ENCODE data around the gene SLC25A20.
"Not testable (repeated sequence)": the region's sequence is repeated elsewhere in the genome, so short reads cannot be mapped to it uniquely, and the experiment has no call there.

SLC25A20 gene

DNA sequence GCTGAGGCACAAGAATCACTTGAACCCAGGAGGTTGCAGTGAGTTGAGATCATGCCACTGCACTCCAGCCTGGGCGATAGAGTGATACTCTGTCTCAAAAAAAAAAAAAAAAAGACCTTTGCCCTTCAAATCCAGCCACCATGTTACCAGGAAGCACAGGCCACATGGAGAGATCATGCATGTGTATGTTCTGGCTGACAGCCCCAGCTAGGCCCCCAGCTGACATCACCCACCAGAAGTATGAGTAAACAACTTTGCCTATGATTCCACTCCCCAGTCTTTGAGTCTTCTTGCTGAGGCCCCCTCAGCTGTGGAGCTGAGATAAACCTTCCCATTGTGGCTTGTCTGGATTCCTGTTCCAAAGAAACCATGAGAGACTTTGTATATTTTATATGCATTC is 16.6 kb upstream of the SLC25A20 start:
- H4K8ac ChIP-seq (ENCODE audit: low read depth, low read length) = no peak overlapping the region
- no peak overlapping the region for H3K4me2 ChIP-seq (ENCODE audit: low read length)
- WGBS (ENCODE audit: extremely low coverage, insufficient coverage, insufficient read length) = no CpG with 5 or more reads among the region's 1 CpG

DNA sequence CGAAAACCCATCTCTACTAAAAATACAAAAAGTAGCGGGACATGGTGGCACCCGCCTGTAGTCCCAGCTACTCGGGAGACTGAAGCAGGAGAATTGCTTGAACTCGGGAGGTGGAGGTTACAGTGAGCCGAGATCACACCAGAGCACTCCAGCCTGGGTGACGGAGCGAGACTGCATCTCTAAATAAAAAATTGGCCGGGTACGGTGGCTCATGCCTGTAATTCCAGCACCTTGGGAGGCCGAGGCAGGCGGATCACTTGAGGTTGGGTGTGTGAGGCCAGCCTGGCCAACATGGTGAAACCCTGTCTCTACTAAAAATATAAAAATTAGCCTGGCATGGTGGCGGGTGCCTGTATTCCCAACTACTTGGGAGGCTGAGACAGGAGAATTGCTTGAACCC is 8.3 kb upstream of the SLC25A20 start:
- H4K8ac ChIP-seq (ENCODE audit: low read depth, low read length); H3K23ac ChIP-seq (ENCODE audit: low read length); DNase-seq; H3K27me3 ChIP-seq (ENCODE audit: insufficient read depth, low read length); H3K36me3 ChIP-seq (ENCODE audit: control insufficient read depth in 1 of 2, insufficient read depth in 2 of 2, low read length in 2 of 2); H2AFZ ChIP-seq (ENCODE audit: insufficient read depth, low read length, poor library complexity); H2AK5ac ChIP-seq (ENCODE audit: low read length); H2BK120ac ChIP-seq (ENCODE audit: insufficient read depth, low read length, poor library complexity); H3K4me3 ChIP-seq (ENCODE audit: low read depth, low read length); H4K12ac ChIP-seq (ENCODE audit: low read depth, low read length); H2BK12ac ChIP-seq (ENCODE audit: low read length); H3K9ac ChIP-seq (ENCODE audit: low read length); H3K9me3 ChIP-seq (ENCODE audit: insufficient read depth, low read depth, low read length); H3K18ac ChIP-seq (ENCODE audit: low read length); H3K14ac ChIP-seq (ENCODE audit: low read length); H3K79me1 ChIP-seq (ENCODE audit: low read length); H4K91ac ChIP-seq (ENCODE audit: low read depth, low read length); H3K4ac ChIP-seq (ENCODE audit: low read depth, low read length); H3K27ac ChIP-seq (ENCODE audit: low read depth, low read length); H2BK5ac ChIP-seq (ENCODE audit: low read depth, low read length, poor library complexity); H3K4me2 ChIP-seq (ENCODE audit: low read length); H3K4me1 ChIP-seq (ENCODE audit: control insufficient read depth in 1 of 2, insufficient read depth in 2 of 2, low read length in 2 of 2); H3K79me2 ChIP-seq (ENCODE audit: control insufficient read depth, insufficient read depth, low read length, poor library complexity): not testable (repeated sequence)
- WGBS (ENCODE audit: extremely low coverage, insufficient coverage, insufficient read length) = no CpG with 5 or more reads among the region's 13 CpGs

More for the DNA sequence above, 16.6 kb upstream of the SLC25A20 start:
- no peak overlapping the region for H3K4ac ChIP-seq (ENCODE audit: low read depth, low read length)
- no peak overlapping the region for H2AFZ ChIP-seq (ENCODE audit: insufficient read depth, low read length, poor library complexity)
- H3K14ac ChIP-seq (ENCODE audit: low read length) = no peak overlapping the region
- H3K27me3 ChIP-seq (ENCODE audit: insufficient read depth, low read length) = no peaks in the 10 kb centered on the region
- no peaks in the 10 kb centered on the region for H3K36me3 ChIP-seq (ENCODE audit: control insufficient read depth in 1 of 2, insufficient read depth in 2 of 2, low read length in 2 of 2)
- H3K23ac ChIP-seq (ENCODE audit: low read length) = no peak overlapping the region
- no peak overlapping the region for H3K4me3 ChIP-seq (ENCODE audit: low read depth, low read length)
- peaks cover 13% of the 10 kb centered on the region for H3K79me1 ChIP-seq (ENCODE audit: low read length)
- H2BK12ac ChIP-seq (ENCODE audit: low read length) = no peak overlapping the region
- no peak overlapping the region for H3K18ac ChIP-seq (ENCODE audit: low read length)
- H2AK5ac ChIP-seq (ENCODE audit: low read length) = no peak overlapping the region
- H3K79me2 ChIP-seq (ENCODE audit: control insufficient read depth, insufficient read depth, low read length, poor library complexity) = peaks cover 15% of the 10 kb centered on the region
- H3K9me3 ChIP-seq (ENCODE audit: insufficient read depth, low read depth, low read length) = no peaks in the 10 kb centered on the region
- H4K91ac ChIP-seq (ENCODE audit: low read depth, low read length) = no peak overlapping the region
- H4K12ac ChIP-seq (ENCODE audit: low read depth, low read length) = no peak overlapping the region
- H3K27ac ChIP-seq (ENCODE audit: low read depth, low read length) = no peak overlapping the region
- peak; percentile 64 to 71 for DNase-seq
- H2BK5ac ChIP-seq (ENCODE audit: low read depth, low read length, poor library complexity) = no peak overlapping the region
- H2BK120ac ChIP-seq (ENCODE audit: insufficient read depth, low read length, poor library complexity) = no peak overlapping the region
- H3K9ac ChIP-seq (ENCODE audit: low read length) = no peak overlapping the region
- peaks cover 4 to 6% of the 10 kb centered on the region in 2 experiments for H3K4me1 ChIP-seq (ENCODE audit: control insufficient read depth in 1 of 2, insufficient read depth in 2 of 2, low read length in 2 of 2)

DNA sequence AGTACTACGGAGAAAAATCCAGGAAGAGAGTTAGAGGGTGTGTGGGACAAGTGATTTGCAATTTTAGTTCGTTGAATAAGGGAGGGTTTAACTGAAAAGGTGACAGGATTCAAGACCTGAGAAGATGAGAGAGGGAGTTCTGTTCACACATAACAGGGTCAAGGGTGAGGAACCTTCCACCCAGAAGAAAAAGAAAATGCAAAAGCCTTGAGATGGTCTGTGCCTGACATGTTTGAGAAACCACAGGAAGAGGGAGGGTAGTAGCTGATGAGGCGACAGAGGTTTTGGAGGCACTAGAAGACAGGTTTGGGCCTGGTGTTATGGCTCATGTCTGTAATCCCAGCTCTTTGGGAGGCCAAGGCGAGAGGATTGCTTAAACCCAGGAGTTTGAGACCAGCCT is 591 bp upstream of the SLC25A20 start:
- Histone ChIP-seq H2AFZ (ENCODE audit: insufficient read depth, low read length, poor library complexity) (no peak overlapping the region), H2AK5ac (ENCODE audit: low read length) (no peak overlapping the region), H3K23ac (ENCODE audit: low read length) (no peak overlapping the region), H3K27ac (ENCODE audit: low read depth, low read length) (no peak overlapping the region), H3K4ac (ENCODE audit: low read depth, low read length) (no peak overlapping the region), H3K14ac (ENCODE audit: low read length) (no peak overlapping the region), H4K91ac (ENCODE audit: low read depth, low read length) (no peak overlapping the region), H4K12ac (ENCODE audit: low read depth, low read length) (no peak overlapping the region), H2BK120ac (ENCODE audit: insufficient read depth, low read length, poor library complexity) (no peak overlapping the region), H3K79me2 (ENCODE audit: control insufficient read depth, insufficient read depth, low read length, poor library complexity) (peaks cover 3% of the 10 kb centered on the region), H3K4me1 (ENCODE audit: control insufficient read depth in 1 of 2, insufficient read depth in 2 of 2, low read length in 2 of 2) (peaks cover 2 to 17% of the 10 kb centered on the region in 2 experiments), H4K8ac (ENCODE audit: low read depth, low read length) (peak overlapping the region; percentile 6), H3K4me2 (ENCODE audit: low read length) (peak overlapping the region; percentile 73), H3K4me3 (ENCODE audit: low read depth, low read length) (no peak overlapping the region), H3K36me3 (ENCODE audit: control insufficient read depth in 1 of 2, insufficient read depth in 2 of 2, low read length in 2 of 2) (no peaks in the 10 kb centered on the region), H3K18ac (ENCODE audit: low read length) (no peak overlapping the region), H3K9ac (ENCODE audit: low read length) (no peak overlapping the region), H3K9me3 (ENCODE audit: insufficient read depth, low read depth, low read length) (no peaks in the 10 kb centered on the region), H2BK12ac (ENCODE audit: low read length) (no peak overlapping the region), H2BK5ac (ENCODE audit: low read depth, low read length, poor library complexity) (no peak overlapping the region), H3K79me1 (ENCODE audit: low read length) (peaks cover 3% of the 10 kb centered on the region), H3K27me3 (ENCODE audit: insufficient read depth, low read length) (no peaks in the 10 kb centered on the region)
- WGBS (ENCODE audit: extremely low coverage, insufficient coverage, insufficient read length) = 100% methylated on average over 1 of the region's 4 CpGs
- no peak for DNase-seq

DNA sequence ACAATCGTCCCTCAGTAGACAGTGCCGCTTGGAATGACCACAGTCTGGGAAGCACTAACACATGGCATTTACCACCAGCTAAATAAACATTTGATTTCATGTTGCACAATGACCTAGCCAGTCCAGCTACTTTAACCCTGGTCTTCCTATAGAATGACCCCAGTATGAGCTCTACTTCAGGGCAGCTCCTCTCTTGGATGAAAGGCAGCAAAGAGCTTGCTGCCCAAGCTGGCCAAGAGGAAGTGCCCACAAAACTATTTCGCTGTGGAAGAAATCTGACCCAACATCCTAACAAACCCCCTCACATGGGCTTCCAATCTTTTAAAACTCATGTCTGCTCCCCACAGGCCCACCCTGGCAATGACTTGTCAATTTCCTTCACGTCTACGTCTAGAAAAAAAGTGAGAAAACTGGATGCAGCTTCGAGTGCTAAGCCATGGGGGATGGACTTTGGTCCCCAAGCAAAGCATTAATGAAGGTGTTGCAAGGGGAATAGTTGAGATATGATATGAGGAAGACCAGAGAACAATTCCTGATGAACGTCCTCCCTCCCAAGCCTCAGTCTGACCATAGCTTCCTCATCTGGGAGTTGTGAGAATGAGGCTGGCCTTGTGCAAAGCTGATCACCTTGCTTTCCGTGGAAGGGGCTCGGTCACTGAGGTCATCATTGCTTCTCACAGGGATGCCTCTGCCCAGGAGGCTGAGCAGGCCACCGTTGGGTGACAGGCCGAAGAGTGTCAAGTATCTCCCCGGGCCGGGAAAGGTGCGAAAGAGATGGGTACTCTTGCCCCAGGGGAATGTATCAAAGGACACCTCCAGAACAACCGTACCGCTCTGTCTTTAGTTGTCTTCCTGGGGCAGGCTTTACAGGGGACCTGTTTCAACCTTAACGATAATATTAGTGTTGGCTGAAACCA is 964 bp downstream of the SLC25A20 start:
- Histone ChIP-seq H3K27me3 (ENCODE audit: insufficient read depth, low read length) (no peaks in the 10 kb centered on the region), H3K79me1 (ENCODE audit: low read length) (peaks cover 3% of the 10 kb centered on the region), H3K9me3 (ENCODE audit: insufficient read depth, low read depth, low read length) (no peaks in the 10 kb centered on the region), H3K9ac (ENCODE audit: low read length) (no peak overlapping the region), H3K4me2 (ENCODE audit: low read length) (peak overlapping the region; percentile 73), H3K18ac (ENCODE audit: low read length) (no peak overlapping the region), H4K91ac (ENCODE audit: low read depth, low read length) (no peak overlapping the region), H2AK5ac (ENCODE audit: low read length) (no peak overlapping the region), H2AFZ (ENCODE audit: insufficient read depth, low read length, poor library complexity) (no peak overlapping the region), H2BK12ac (ENCODE audit: low read length) (no peak overlapping the region), H3K4me3 (ENCODE audit: low read depth, low read length) (no peak overlapping the region), H3K4me1 (ENCODE audit: control insufficient read depth in 1 of 2, insufficient read depth in 2 of 2, low read length in 2 of 2) (peaks cover 2 to 17% of the 10 kb centered on the region in 2 experiments), H3K4ac (ENCODE audit: low read depth, low read length) (no peak overlapping the region), H3K23ac (ENCODE audit: low read length) (no peak overlapping the region), H4K8ac (ENCODE audit: low read depth, low read length) (peak overlapping the region; percentile 85), H2BK5ac (ENCODE audit: low read depth, low read length, poor library complexity) (no peak overlapping the region), H4K12ac (ENCODE audit: low read depth, low read length) (no peak overlapping the region), H3K14ac (ENCODE audit: low read length) (no peak overlapping the region), H3K36me3 (ENCODE audit: control insufficient read depth in 1 of 2, insufficient read depth in 2 of 2, low read length in 2 of 2) (no peaks in the 10 kb centered on the region), H3K79me2 (ENCODE audit: control insufficient read depth, insufficient read depth, low read length, poor library complexity) (peaks cover 3% of the 10 kb centered on the region), H2BK120ac (ENCODE audit: insufficient read depth, low read length, poor library complexity) (no peak overlapping the region), H3K27ac (ENCODE audit: low read depth, low read length) (no peak overlapping the region)
- DNase-seq = no peak
- no CpG with 5 or more reads among the region's 17 CpGs for WGBS (ENCODE audit: extremely low coverage, insufficient coverage, insufficient read length)
